KMS-11 (cell line): Measurements from ENCODE around the gene LRRC8D.

Experiments
- H2AFZ ChIP-seq: fragments of 200-600 bp; sonication (generic); 2 replicates; pipeline ENCODE4 v1.6.1; 2016; ENCODE audit warnings: antibody characterized with exemption, mixed run types, low read depth
- H3K27ac ChIP-seq: fragments of 200-600 bp; sonication (generic); 2 replicates; pipeline ENCODE4 v1.6.1; 2016; ENCODE audit warnings: mild to moderate bottlenecking, mixed run types
- H3K27me3 ChIP-seq: fragments of 200-600 bp; sonication (generic); 2 replicates; pipeline ENCODE4 v1.6.1; 2017; ENCODE audit warnings: mild to moderate bottlenecking, low read depth, mixed run types, moderate library complexity; ENCODE audit not compliant: insufficient read depth
- H3K36me3 ChIP-seq: fragments of 200-600 bp; sonication (generic); 2 replicates; pipeline ENCODE4 v1.6.1; 2017; ENCODE audit warnings: mild to moderate bottlenecking, mixed run types; ENCODE audit not compliant: insufficient read depth
- H3K4me1 ChIP-seq: fragments of 200-600 bp; sonication (generic); 2 replicates; pipeline ENCODE4 v1.6.1; 2016; ENCODE audit warnings: mild to moderate bottlenecking, low read depth, mixed run types; ENCODE audit not compliant: poor library complexity, severe bottlenecking
- H3K4me2 ChIP-seq: fragments of 200-600 bp; sonication (generic); 2 replicates; pipeline ENCODE4 v1.7.0; 2016; ENCODE audit warnings: mild to moderate bottlenecking, mixed run types
- H3K4me3 ChIP-seq: fragments of 200-600 bp; sonication (generic); IDR thresholded peaks from 2 replicates; pipeline ENCODE4 v1.6.1; 2017; ENCODE audit warnings: low read depth, low read length, mixed read lengths; ENCODE audit not compliant: insufficient read depth
- H3K79me2 ChIP-seq: fragments of 200-600 bp; sonication (generic); 2 replicates; pipeline ENCODE4 v1.6.1; 2016; ENCODE audit warnings: low read depth, mixed run types; ENCODE audit not compliant: insufficient read depth
- H3K9ac ChIP-seq: fragments of 200-600 bp; sonication (generic); 2 replicates; pipeline ENCODE4 v1.6.1; 2016; ENCODE audit warnings: mild to moderate bottlenecking, mixed run types
- H4K20me1 ChIP-seq: fragments of 200-600 bp; sonication (generic); 2 replicates; pipeline ENCODE4 v1.6.1; 2016; ENCODE audit warnings: mild to moderate bottlenecking, mixed run types; ENCODE audit not compliant: insufficient read depth
- TF ChIP-seq, protein P1 (sequence below): fragments of 200-600 bp; sonication (generic); conservative IDR thresholded peaks from 2 replicates; pipeline ENCODE4 v1.6.1; 2017; ENCODE audit warnings: low read depth, mild to moderate bottlenecking, antibody characterized with exemption, low read length, moderate library complexity, mixed read lengths

The LRRC8D gene

GRCh38 chr1:89897347-89898133, 76.7 kb downstream of the LRRC8D start:
- TF ChIP-seq, protein P1, sequence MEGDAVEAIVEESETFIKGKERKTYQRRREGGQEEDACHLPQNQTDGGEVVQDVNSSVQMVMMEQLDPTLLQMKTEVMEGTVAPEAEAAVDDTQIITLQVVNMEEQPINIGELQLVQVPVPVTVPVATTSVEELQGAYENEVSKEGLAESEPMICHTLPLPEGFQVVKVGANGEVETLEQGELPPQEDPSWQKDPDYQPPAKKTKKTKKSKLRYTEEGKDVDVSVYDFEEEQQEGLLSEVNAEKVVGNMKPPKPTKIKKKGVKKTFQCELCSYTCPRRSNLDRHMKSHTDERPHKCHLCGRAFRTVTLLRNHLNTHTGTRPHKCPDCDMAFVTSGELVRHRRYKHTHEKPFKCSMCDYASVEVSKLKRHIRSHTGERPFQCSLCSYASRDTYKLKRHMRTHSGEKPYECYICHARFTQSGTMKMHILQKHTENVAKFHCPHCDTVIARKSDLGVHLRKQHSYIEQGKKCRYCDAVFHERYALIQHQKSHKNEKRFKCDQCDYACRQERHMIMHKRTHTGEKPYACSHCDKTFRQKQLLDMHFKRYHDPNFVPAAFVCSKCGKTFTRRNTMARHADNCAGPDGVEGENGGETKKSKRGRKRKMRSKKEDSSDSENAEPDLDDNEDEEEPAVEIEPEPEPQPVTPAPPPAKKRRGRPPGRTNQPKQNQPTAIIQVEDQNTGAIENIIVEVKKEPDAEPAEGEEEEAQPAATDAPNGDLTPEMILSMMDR = no peak
- Histone ChIP-seq H4K20me1 (no peaks in the 10 kb centered on the region), H3K4me1 (no peaks in the 10 kb centered on the region), H3K4me2 (no peak overlapping the region), H3K4me3 (no peak overlapping the region), H3K79me2 (no peaks in the 10 kb centered on the region), H3K9ac (no peak overlapping the region), H3K27me3 (no peaks in the 10 kb centered on the region), H3K36me3 (no peaks in the 10 kb centered on the region), H2AFZ (no peak overlapping the region), H3K27ac (no peak overlapping the region)

DNA sequence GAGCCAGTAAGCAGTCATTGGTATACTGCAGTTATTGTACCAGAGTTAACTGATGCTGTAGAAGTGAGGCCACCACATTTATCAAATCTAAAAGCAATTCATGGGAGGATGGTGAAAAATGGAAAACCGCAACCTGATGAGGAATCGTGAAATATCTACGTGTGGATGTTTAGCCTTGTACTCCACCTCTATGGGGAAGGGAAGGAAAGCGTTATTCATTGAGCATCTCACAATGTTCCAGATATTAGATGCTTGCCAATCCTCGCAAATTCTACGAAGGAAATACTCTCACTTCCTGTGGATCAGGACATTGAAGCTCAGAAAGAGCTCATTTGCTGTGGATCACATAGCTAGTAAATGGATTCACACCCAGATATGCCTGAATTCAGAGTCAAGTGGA, 77.3 kb downstream of the LRRC8D start:
- no peak overlapping the region for H3K9ac ChIP-seq
- TF ChIP-seq, protein P1 = no peak
- H3K36me3 ChIP-seq = no peaks in the 10 kb centered on the region
- H3K27ac ChIP-seq = no peak overlapping the region
- H2AFZ ChIP-seq = no peak overlapping the region
- no peak overlapping the region for H3K4me2 ChIP-seq
- no peaks in the 10 kb centered on the region for H4K20me1 ChIP-seq
- H3K4me1 ChIP-seq = no peaks in the 10 kb centered on the region
- H3K4me3 ChIP-seq = no peak overlapping the region
- H3K79me2 ChIP-seq = no peaks in the 10 kb centered on the region
- no peaks in the 10 kb centered on the region for H3K27me3 ChIP-seq

- Histone ChIP-seq H3K27ac (no peak overlapping the region), H3K36me3 (no peaks in the 10 kb centered on the region), H3K4me3 (no peak overlapping the region), H3K79me2 (no peaks in the 10 kb centered on the region), H3K27me3 (no peaks in the 10 kb centered on the region), H3K4me2 (no peak overlapping the region), H3K4me1 (no peaks in the 10 kb centered on the region), H2AFZ (no peak overlapping the region), H4K20me1 (no peaks in the 10 kb centered on the region), H3K9ac (no peak overlapping the region)
- TF ChIP-seq, protein P1 = no peak
Observed at GRCh38 chr1:89898695-89899470, 78.1 kb downstream of the LRRC8D start.

GRCh38 chr1:89900323-89900722, 79.5 kb downstream of the LRRC8D start:
- H3K27ac ChIP-seq = no peak overlapping the region
- no peaks in the 10 kb centered on the region for H3K36me3 ChIP-seq
- H3K9ac ChIP-seq = no peak overlapping the region
- no peaks in the 10 kb centered on the region for H4K20me1 ChIP-seq
- no peaks in the 10 kb centered on the region for H3K4me1 ChIP-seq
- no peaks in the 10 kb centered on the region for H3K79me2 ChIP-seq
- H2AFZ ChIP-seq = no peak overlapping the region
- H3K4me2 ChIP-seq = no peak overlapping the region
- TF ChIP-seq, protein P1 = no peak
- no peak overlapping the region for H3K4me3 ChIP-seq
- no peaks in the 10 kb centered on the region for H3K27me3 ChIP-seq
